WTC11 (cell line): ENCODE data around the gene KIRREL3. TPM values are rescaled to one million over a fixed set of nuclear protein-coding genes. Genes with fewer than 3 reads are reported as not detected.

Experiments used
- ATAC-seq: fragments of 200-7000 bp; cut with Tn5 transposase; 2 replicates; pipeline ENCODE4 v1.10.0; 2021; ENCODE audit warnings: mild to moderate bottlenecking, moderate library complexity
- CTCF ChIA-PET: fragments of 300-600 bp; sonication (Branson Sonifier 250); formaldehyde crosslinking; loops from one replicate; lab custom pipeline; 2021; ENCODE audit warnings: antibody characterized with exemption; lab: Charles Lee
- POLR2A ChIA-PET: fragments of 350-600 bp; sonication (Branson Sonifier 250); formaldehyde crosslinking; loops from one replicate; lab custom pipeline; 2021; ENCODE audit warnings: antibody characterized with exemption; lab: Charles Lee
- DNase-seq: peaks from one replicate; pipeline ENCODE4 v3.0.0; 2021; ENCODE audit warnings: low spot score
- H3K27ac Mint-ChIP-seq: 2 replicates; pipeline ENCODE4 v1.8.0; 2021; ENCODE audit warnings: mixed read lengths
- H3K27me3 Mint-ChIP-seq: 2 replicates; pipeline ENCODE4 v1.8.0; 2021; ENCODE audit warnings: low read depth, mild to moderate bottlenecking, moderate library complexity, mixed read lengths
- H3K36me3 Mint-ChIP-seq: 2 replicates; pipeline ENCODE4 v1.8.0; 2021; ENCODE audit warnings: mixed read lengths
- H3K4me1 Mint-ChIP-seq: 2 replicates; pipeline ENCODE4 v1.8.0; 2022; ENCODE audit warnings: mixed read lengths
- H3K4me3 Mint-ChIP-seq: 2 replicates; pipeline ENCODE4 v1.8.0; 2021; ENCODE audit warnings: mild to moderate bottlenecking, moderate library complexity, mixed read lengths
- H3K9me3 Mint-ChIP-seq: 2 replicates; pipeline ENCODE4 v1.8.0; 2021; ENCODE audit warnings: mixed read lengths
- ATF1 ChIP-seq: sonication (generic); formaldehyde crosslinking; IDR thresholded peaks from 2 replicates; pipeline ENCODE4 v1.8.1; 2023; ENCODE audit warnings: mild to moderate bottlenecking, moderate library complexity, missing genetic modification reagents
- CREM ChIP-seq: sonication (generic); formaldehyde crosslinking; IDR thresholded peaks from 2 replicates; pipeline ENCODE4 v1.8.1; 2022; ENCODE audit warnings: mild to moderate bottlenecking, missing genetic modification reagents, moderate library complexity
- ELF4 ChIP-seq: sonication (generic); formaldehyde crosslinking; IDR thresholded peaks from 2 replicates; pipeline ENCODE4 v1.8.1; 2022; ENCODE audit warnings: low read depth, mild to moderate bottlenecking, moderate library complexity, missing genetic modification reagents
- GRHL2 ChIP-seq: fragments of 250-450 bp; sonication (Bioruptor Pico); IDR thresholded peaks from 2 replicates; pipeline ENCODE4 v1.8.0; 2022; ENCODE audit warnings: mild to moderate bottlenecking, moderate library complexity; ENCODE audit not compliant: insufficient replicate concordance, severe bottlenecking
- NR2C2 ChIP-seq: sonication (generic); formaldehyde crosslinking; IDR thresholded peaks from 2 replicates; pipeline ENCODE4 v1.8.0; 2022; ENCODE audit warnings: mild to moderate bottlenecking, missing genetic modification reagents
- RORB ChIP-seq: fragments of 250-450 bp; sonication (Bioruptor Pico); IDR thresholded peaks from 2 replicates; pipeline ENCODE4 v1.9.0; 2021; ENCODE audit warnings: mild to moderate bottlenecking
- SMAD3 ChIP-seq: sonication (generic); formaldehyde crosslinking; IDR thresholded peaks from 2 replicates; pipeline ENCODE4 v1.8.0; 2022; ENCODE audit warnings: missing genetic modification reagents, mild to moderate bottlenecking, borderline replicate concordance
- TCF7 ChIP-seq: sonication (generic); formaldehyde crosslinking; IDR thresholded peaks from 2 replicates; pipeline ENCODE4 v1.8.0; 2022; ENCODE audit warnings: mild to moderate bottlenecking, low read depth, missing genetic modification reagents, moderate library complexity
- ZNF121 ChIP-seq: sonication (generic); formaldehyde crosslinking; IDR thresholded peaks from 2 replicates; pipeline ENCODE4 v1.8.0; 2023; ENCODE audit warnings: missing genetic modification reagents
- ZNF138 ChIP-seq: sonication (generic); formaldehyde crosslinking; conservative IDR thresholded peaks from 2 replicates; pipeline ENCODE4 v1.8.1; 2022; ENCODE audit warnings: mild to moderate bottlenecking, moderate library complexity, missing genetic modification reagents
- ZNF219 ChIP-seq: sonication (generic); formaldehyde crosslinking; IDR thresholded peaks from 2 replicates; pipeline ENCODE4 v1.8.0; 2023; ENCODE audit warnings: missing genetic modification reagents, mild to moderate bottlenecking, borderline replicate concordance
- ZNF396 ChIP-seq: fragments of 250-450 bp; sonication (Bioruptor Pico); IDR thresholded peaks from 2 replicates; pipeline ENCODE4 v1.8.0; 2021; ENCODE audit warnings: mild to moderate bottlenecking, moderate library complexity, borderline replicate concordance
- ZNF423 ChIP-seq: fragments of 250-450 bp; sonication (Bioruptor Pico); IDR thresholded peaks from 2 replicates; pipeline ENCODE4 v2.1.2; 2022; ENCODE audit warnings: mild to moderate bottlenecking, moderate library complexity
- ZNF671 ChIP-seq: fragments of 250-450 bp; sonication (Bioruptor Pico); IDR thresholded peaks from 2 replicates; pipeline ENCODE4 v1.8.0; 2021; ENCODE audit warnings: mild to moderate bottlenecking
- total RNA-seq: library from RNA; stranded (reverse); gene quantifications from 3 replicates; pipeline ENCODE4 v1.2.3, GENCODE V29; 2021
- TF ChIP-seq, protein P1 (sequence below): fragments of 250-450 bp; sonication (Bioruptor Pico); IDR thresholded peaks from 2 replicates; pipeline ENCODE4 v1.8.0; 2021; ENCODE audit warnings: mild to moderate bottlenecking
- TF ChIP-seq, protein P2 (sequence below): sonication (generic); formaldehyde crosslinking; IDR thresholded peaks from 2 replicates; pipeline ENCODE4 v1.8.1; 2022; ENCODE audit warnings: low read depth, mild to moderate bottlenecking, moderate library complexity, missing genetic modification reagents, borderline replicate concordance
- TF ChIP-seq, protein P3 (sequence below): fragments of 250-450 bp; sonication (Bioruptor Pico); IDR thresholded peaks from 2 replicates; pipeline ENCODE4 v1.9.0; 2021; ENCODE audit warnings: mild to moderate bottlenecking
- TF ChIP-seq, protein P4 (sequence below): sonication (generic); formaldehyde crosslinking; IDR thresholded peaks from 2 replicates; pipeline ENCODE4 v1.8.1; 2023; ENCODE audit warnings: mild to moderate bottlenecking, missing genetic modification reagents, moderate library complexity
- TF ChIP-seq, protein P5 (sequence below): sonication (generic); formaldehyde crosslinking; IDR thresholded peaks from 2 replicates; pipeline ENCODE4 v1.8.0; 2023; ENCODE audit warnings: mild to moderate bottlenecking, missing genetic modification reagents
- TF ChIP-seq, protein P6 (sequence below): sonication (generic); formaldehyde crosslinking; IDR thresholded peaks from 2 replicates; pipeline ENCODE4 v1.8.0; 2023; ENCODE audit warnings: missing genetic modification reagents, mild to moderate bottlenecking, borderline replicate concordance

KIRREL3 gene
- total RNA-seq, 1 experiment from 2014 or later = 0.59 TPM

DNA sequence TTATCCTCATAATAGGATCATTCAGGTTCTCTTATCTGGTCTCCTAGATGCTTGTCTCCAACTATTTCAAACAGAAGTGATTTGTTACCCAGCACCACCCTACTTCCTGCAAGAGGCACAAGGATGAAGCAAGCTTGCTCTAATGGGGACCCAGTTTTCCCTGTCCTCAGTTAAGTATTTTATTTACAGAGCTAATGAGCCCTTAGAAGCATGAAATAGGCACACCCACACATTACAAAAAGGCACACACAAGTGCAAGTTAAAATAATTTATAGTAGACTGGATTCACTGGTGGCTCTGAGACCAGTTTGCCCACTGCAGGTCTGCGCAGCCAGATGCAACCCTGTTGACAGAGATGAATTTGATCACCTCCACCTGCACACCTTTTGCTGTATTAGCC lies 167.5 kb downstream of the KIRREL3 start (continued):
- TF ChIP-seq ZNF671 (CRISPR knock-in tag) = no peak
- TF ChIP-seq, protein P1, sequence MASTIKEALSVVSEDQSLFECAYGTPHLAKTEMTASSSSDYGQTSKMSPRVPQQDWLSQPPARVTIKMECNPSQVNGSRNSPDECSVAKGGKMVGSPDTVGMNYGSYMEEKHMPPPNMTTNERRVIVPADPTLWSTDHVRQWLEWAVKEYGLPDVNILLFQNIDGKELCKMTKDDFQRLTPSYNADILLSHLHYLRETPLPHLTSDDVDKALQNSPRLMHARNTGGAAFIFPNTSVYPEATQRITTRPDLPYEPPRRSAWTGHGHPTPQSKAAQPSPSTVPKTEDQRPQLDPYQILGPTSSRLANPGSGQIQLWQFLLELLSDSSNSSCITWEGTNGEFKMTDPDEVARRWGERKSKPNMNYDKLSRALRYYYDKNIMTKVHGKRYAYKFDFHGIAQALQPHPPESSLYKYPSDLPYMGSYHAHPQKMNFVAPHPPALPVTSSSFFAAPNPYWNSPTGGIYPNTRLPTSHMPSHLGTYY (CRISPR knock-in tag) = no peak
- TF ChIP-seq, protein P2, sequence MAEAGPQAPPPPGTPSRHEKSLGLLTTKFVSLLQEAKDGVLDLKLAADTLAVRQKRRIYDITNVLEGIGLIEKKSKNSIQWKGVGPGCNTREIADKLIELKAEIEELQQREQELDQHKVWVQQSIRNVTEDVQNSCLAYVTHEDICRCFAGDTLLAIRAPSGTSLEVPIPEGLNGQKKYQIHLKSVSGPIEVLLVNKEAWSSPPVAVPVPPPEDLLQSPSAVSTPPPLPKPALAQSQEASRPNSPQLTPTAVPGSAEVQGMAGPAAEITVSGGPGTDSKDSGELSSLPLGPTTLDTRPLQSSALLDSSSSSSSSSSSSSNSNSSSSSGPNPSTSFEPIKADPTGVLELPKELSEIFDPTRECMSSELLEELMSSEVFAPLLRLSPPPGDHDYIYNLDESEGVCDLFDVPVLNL = no peak
- TF ChIP-seq, protein P3, sequence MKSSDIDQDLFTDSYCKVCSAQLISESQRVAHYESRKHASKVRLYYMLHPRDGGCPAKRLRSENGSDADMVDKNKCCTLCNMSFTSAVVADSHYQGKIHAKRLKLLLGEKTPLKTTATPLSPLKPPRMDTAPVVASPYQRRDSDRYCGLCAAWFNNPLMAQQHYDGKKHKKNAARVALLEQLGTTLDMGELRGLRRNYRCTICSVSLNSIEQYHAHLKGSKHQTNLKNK = no peak
- no peak for TF ChIP-seq GRHL2 (CRISPR knock-in tag)
- TF ChIP-seq ZNF219 (CRISPR knock-in tag) = no peak
- TF ChIP-seq, protein P4, sequence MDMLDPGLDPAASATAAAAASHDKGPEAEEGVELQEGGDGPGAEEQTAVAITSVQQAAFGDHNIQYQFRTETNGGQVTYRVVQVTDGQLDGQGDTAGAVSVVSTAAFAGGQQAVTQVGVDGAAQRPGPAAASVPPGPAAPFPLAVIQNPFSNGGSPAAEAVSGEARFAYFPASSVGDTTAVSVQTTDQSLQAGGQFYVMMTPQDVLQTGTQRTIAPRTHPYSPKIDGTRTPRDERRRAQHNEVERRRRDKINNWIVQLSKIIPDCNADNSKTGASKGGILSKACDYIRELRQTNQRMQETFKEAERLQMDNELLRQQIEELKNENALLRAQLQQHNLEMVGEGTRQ = no peak
- TF ChIP-seq, all 79 proteins: peak for 0

DNA sequence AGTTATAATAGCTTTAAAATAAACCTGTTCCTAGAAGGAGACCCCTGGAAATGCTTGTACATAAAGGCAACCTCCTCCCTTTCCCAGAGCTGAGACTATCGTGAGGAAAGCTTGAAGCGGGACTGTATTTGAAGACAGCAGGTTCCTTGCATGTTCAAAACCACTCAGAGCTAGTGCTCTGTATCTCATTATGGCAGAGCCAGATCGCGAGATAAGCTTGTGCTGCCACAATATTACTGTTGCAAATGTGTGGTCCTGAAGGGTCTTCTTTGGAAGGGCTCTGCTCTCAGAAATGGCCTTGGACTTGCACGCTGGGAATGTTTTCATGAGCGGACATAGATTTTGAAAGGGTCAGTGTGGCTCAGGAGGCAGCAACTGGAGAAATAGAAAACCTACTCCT lies 168.2 kb downstream of the KIRREL3 start:
- ChIA-PET POLR2A (no interaction called here), CTCF (no interaction called here)
- H3K4me1 Mint-ChIP-seq = peaks cover 12% of the 10 kb centered on the region; the same call in 1 of the 2 replicates
- TF ChIP-seq, protein P5, sequence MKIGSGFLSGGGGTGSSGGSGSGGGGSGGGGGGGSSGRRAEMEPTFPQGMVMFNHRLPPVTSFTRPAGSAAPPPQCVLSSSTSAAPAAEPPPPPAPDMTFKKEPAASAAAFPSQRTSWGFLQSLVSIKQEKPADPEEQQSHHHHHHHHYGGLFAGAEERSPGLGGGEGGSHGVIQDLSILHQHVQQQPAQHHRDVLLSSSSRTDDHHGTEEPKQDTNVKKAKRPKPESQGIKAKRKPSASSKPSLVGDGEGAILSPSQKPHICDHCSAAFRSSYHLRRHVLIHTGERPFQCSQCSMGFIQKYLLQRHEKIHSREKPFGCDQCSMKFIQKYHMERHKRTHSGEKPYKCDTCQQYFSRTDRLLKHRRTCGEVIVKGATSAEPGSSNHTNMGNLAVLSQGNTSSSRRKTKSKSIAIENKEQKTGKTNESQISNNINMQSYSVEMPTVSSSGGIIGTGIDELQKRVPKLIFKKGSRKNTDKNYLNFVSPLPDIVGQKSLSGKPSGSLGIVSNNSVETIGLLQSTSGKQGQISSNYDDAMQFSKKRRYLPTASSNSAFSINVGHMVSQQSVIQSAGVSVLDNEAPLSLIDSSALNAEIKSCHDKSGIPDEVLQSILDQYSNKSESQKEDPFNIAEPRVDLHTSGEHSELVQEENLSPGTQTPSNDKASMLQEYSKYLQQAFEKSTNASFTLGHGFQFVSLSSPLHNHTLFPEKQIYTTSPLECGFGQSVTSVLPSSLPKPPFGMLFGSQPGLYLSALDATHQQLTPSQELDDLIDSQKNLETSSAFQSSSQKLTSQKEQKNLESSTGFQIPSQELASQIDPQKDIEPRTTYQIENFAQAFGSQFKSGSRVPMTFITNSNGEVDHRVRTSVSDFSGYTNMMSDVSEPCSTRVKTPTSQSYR (CRISPR knock-in tag) = no peak
- TF ChIP-seq ZNF121 (CRISPR knock-in tag) (no peak), ZNF423 (CRISPR knock-in tag) (no peak), ELF4 (no peak), SMAD3 (CRISPR knock-in tag) (no peak), ZNF396 (CRISPR knock-in tag) (no peak), RORB (no peak)
- ATAC-seq (no peak), DNase-seq (no peak)
- peaks cover 6% of the 10 kb centered on the region for H3K36me3 Mint-ChIP-seq
- H3K27ac Mint-ChIP-seq = no peak overlapping the region
- peaks cover 24% of the 10 kb centered on the region for H3K9me3 Mint-ChIP-seq
- no peak overlapping the region for H3K4me3 Mint-ChIP-seq
- H3K27me3 Mint-ChIP-seq = no peaks in the 10 kb centered on the region

DNA sequence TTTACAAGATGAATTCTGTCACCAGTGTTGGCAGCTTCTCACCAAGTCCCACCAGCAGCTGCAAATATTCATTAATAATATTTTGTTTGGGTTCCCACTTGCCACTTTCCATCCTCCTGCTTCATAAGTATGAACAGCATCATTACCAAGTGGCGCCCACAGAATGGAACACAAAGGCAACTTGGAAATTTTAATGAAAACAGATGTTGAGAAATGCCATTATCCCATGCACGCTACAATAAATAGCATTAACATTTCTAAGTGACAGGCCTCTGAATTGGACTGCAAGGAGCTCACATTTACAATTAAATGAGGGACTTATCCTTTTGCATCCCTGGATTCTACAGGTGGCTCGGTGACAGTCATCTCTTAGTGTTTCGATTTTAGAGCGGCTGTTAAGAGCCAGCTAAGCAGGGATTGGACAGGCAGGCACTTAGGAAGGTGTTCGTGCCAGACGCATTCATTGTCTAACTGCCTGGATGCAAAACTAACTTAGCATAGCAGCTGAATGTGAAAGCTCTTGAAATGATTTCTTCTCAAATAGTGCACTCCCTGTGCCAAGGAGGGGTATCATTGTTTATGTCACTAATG lies 170.3 kb downstream of the KIRREL3 start:
- CTCF ChIA-PET = interaction anchor here (0.6 to 1.6 kb wide), 2 partner anchors 37 to 223 kb away, joined by 3 read pairs; no protein-coding TSS in a partner anchor
- H3K27me3 Mint-ChIP-seq = no peaks in the 10 kb centered on the region
- TF ChIP-seq RORB = no peak
- no peak for TF ChIP-seq ATF1 (CRISPR knock-in tag)
- no peak for TF ChIP-seq GRHL2 (CRISPR knock-in tag)
- TF ChIP-seq, protein P1 (CRISPR knock-in tag) = no peak
- no peak for TF ChIP-seq NR2C2 (CRISPR knock-in tag)
- TF ChIP-seq, protein P6, sequence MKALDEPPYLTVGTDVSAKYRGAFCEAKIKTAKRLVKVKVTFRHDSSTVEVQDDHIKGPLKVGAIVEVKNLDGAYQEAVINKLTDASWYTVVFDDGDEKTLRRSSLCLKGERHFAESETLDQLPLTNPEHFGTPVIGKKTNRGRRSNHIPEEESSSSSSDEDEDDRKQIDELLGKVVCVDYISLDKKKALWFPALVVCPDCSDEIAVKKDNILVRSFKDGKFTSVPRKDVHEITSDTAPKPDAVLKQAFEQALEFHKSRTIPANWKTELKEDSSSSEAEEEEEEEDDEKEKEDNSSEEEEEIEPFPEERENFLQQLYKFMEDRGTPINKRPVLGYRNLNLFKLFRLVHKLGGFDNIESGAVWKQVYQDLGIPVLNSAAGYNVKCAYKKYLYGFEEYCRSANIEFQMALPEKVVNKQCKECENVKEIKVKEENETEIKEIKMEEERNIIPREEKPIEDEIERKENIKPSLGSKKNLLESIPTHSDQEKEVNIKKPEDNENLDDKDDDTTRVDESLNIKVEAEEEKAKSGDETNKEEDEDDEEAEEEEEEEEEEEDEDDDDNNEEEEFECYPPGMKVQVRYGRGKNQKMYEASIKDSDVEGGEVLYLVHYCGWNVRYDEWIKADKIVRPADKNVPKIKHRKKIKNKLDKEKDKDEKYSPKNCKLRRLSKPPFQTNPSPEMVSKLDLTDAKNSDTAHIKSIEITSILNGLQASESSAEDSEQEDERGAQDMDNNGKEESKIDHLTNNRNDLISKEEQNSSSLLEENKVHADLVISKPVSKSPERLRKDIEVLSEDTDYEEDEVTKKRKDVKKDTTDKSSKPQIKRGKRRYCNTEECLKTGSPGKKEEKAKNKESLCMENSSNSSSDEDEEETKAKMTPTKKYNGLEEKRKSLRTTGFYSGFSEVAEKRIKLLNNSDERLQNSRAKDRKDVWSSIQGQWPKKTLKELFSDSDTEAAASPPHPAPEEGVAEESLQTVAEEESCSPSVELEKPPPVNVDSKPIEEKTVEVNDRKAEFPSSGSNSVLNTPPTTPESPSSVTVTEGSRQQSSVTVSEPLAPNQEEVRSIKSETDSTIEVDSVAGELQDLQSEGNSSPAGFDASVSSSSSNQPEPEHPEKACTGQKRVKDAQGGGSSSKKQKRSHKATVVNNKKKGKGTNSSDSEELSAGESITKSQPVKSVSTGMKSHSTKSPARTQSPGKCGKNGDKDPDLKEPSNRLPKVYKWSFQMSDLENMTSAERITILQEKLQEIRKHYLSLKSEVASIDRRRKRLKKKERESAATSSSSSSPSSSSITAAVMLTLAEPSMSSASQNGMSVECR = no peak
- TF ChIP-seq CREM (CRISPR knock-in tag) = no peak
- TF ChIP-seq, protein P3 = no peak
- no peak for TF ChIP-seq TCF7 (CRISPR knock-in tag)
- no peak for TF ChIP-seq ZNF138 (CRISPR knock-in tag)

More for the DNA sequence above, 170.3 kb downstream of the KIRREL3 start:
- H3K36me3 Mint-ChIP-seq = peaks cover 9% of the 10 kb centered on the region; the same call in 1 of the 2 replicates
- H3K4me3 Mint-ChIP-seq = no peak overlapping the region
- ATAC-seq (no peak), DNase-seq (no peak)
- POLR2A ChIA-PET = no interaction called here
- peaks cover 16% of the 10 kb centered on the region for H3K9me3 Mint-ChIP-seq
- H3K4me1 Mint-ChIP-seq = peaks cover 14% of the 10 kb centered on the region
- no peak overlapping the region for H3K27ac Mint-ChIP-seq
